SU-DHL-6 (cell line): ENCODE results near the gene CREB3L4.

Source experiments
- H2AFZ ChIP-seq: fragments of 200-600 bp; sonication (generic); 2 replicates; pipeline ENCODE4 v1.6.1; 2014; ENCODE audit warnings: low read depth, mild to moderate bottlenecking, moderate library complexity, mixed read lengths, antibody characterized with exemption, low read length; ENCODE audit not compliant: severe bottlenecking
- H3F3A ChIP-seq: fragments of 200-600 bp; shearing (Covaris generic); 2 replicates; pipeline ENCODE4 v1.6.0; 2016; ENCODE audit warnings: antibody characterized with exemption, mild to moderate bottlenecking; ENCODE audit not compliant: insufficient read depth
- H3K27ac ChIP-seq: fragments of 200-600 bp; sonication (generic); 2 replicates; pipeline ENCODE4 v1.5.1; 2016; ENCODE audit warnings: low read depth, mild to moderate bottlenecking, low read length, moderate library complexity, mixed read lengths
- H3K27me3 ChIP-seq: fragments of 200-600 bp; sonication (generic), shearing (Covaris generic); 2 replicates; pipeline ENCODE4 v1.6.0; 2014; ENCODE audit warnings: mild to moderate bottlenecking, low read length
- H3K36me3 ChIP-seq: fragments of 200-600 bp; sonication (generic); 2 replicates; pipeline ENCODE4 v1.6.1; 2014; ENCODE audit warnings: mild to moderate bottlenecking, low read length, mixed read lengths
- H3K4me2 ChIP-seq: fragments of 300-600, 200-600 bp; shearing (Covaris generic), sonication (generic); 2 replicates; pipeline ENCODE4 v1.6.0; 2014; ENCODE audit warnings: low read length, low read depth, mild to moderate bottlenecking; ENCODE audit not compliant: poor library complexity, severe bottlenecking
- H3K4me3 ChIP-seq: fragments of 200-600 bp; sonication (generic); 2 replicates; pipeline ENCODE4 v1.5.1; 2014; ENCODE audit warnings: antibody characterized with exemption, low read length, mild to moderate bottlenecking, mixed read lengths; ENCODE audit not compliant: insufficient read depth, poor library complexity, severe bottlenecking
- H3K79me2 ChIP-seq: fragments of 200-600 bp; sonication (generic); 2 replicates; pipeline ENCODE4 v1.6.1; 2014; ENCODE audit warnings: mild to moderate bottlenecking, low read length, moderate library complexity; ENCODE audit not compliant: insufficient read depth
- H3K9ac ChIP-seq: fragments of 200-600 bp; sonication (generic); 2 replicates; pipeline ENCODE4 v1.7.0; 2014; ENCODE audit warnings: mild to moderate bottlenecking, low read length
- H3K9me2 ChIP-seq: fragments of 200-600 bp; sonication (generic); replicated peaks from 2 replicates; pipeline ENCODE4 v1.6.1; 2014; ENCODE audit warnings: low read length; ENCODE audit not compliant: insufficient read depth
- H3K9me3 ChIP-seq: fragments of 200-600 bp; sonication (generic); 2 replicates; pipeline ENCODE4 v1.6.1; 2014; ENCODE audit warnings: low read length, mixed read lengths; ENCODE audit not compliant: insufficient read depth
- H4K20me1 ChIP-seq: fragments of 200-600 bp; sonication (generic); 2 replicates; pipeline ENCODE4 v1.6.1; 2014; ENCODE audit warnings: low read depth, mild to moderate bottlenecking, antibody characterized with exemption, low read length, moderate library complexity, mixed read lengths
- EZH2phosphoT487 ChIP-seq: fragments of 200-600 bp; sonication (generic), shearing (Covaris generic); conservative IDR thresholded peaks from 2 replicates; pipeline ENCODE4 v1.6.1; 2018; ENCODE audit warnings: mild to moderate bottlenecking, antibody characterized with exemption, low read length, moderate library complexity, mixed read lengths
- TF ChIP-seq, protein P1 (sequence below): fragments of 200-600 bp; sonication (generic); IDR thresholded peaks from one replicate; pipeline ENCODE4 v1.5.1; 2017; ENCODE audit warnings: antibody characterized with exemption, mild to moderate bottlenecking, low read length, moderate library complexity; ENCODE audit not compliant: insufficient read depth, poor library complexity, severe bottlenecking

The CREB3L4 gene

DNA sequence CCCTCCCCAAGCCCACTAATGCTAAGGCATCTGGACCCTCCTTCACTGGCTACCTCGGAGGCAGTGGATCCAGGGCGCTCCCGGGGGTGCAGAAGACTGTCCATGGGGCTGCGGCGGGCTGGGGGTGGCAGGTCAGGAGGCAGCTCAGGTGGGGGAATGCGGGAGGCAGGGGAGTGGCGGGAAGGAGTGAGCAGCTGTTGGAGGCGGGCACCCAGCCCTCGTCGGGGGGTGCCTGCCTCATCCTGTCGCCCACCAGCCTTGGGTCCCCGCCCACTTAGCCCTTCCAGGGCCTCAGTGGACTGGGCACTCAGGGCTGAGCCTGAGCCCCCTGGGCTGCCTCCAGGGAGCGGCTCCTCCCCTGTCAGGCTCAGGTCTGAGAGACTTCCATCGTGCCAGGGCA lies 34.3 kb upstream of the CREB3L4 start:
- H3K36me3 ChIP-seq: no peaks in the 10 kb centered on the region
- peaks cover 8% of the 10 kb centered on the region; the same call in 1 of the 2 replicates for H3F3A ChIP-seq
- no peak overlapping the region for H3K4me3 ChIP-seq
- H3K27ac ChIP-seq: no peak overlapping the region
- no peaks in the 10 kb centered on the region for H3K9me2 ChIP-seq
- H3K4me2 ChIP-seq: no peak overlapping the region
- H3K9me3 ChIP-seq: no peaks in the 10 kb centered on the region
- H2AFZ ChIP-seq: no peak overlapping the region
- H3K27me3 ChIP-seq: no peaks in the 10 kb centered on the region
- TF ChIP-seq EZH2phosphoT487: no peak
- TF ChIP-seq, protein P1, sequence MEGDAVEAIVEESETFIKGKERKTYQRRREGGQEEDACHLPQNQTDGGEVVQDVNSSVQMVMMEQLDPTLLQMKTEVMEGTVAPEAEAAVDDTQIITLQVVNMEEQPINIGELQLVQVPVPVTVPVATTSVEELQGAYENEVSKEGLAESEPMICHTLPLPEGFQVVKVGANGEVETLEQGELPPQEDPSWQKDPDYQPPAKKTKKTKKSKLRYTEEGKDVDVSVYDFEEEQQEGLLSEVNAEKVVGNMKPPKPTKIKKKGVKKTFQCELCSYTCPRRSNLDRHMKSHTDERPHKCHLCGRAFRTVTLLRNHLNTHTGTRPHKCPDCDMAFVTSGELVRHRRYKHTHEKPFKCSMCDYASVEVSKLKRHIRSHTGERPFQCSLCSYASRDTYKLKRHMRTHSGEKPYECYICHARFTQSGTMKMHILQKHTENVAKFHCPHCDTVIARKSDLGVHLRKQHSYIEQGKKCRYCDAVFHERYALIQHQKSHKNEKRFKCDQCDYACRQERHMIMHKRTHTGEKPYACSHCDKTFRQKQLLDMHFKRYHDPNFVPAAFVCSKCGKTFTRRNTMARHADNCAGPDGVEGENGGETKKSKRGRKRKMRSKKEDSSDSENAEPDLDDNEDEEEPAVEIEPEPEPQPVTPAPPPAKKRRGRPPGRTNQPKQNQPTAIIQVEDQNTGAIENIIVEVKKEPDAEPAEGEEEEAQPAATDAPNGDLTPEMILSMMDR: no peak
- no peaks in the 10 kb centered on the region for H3K79me2 ChIP-seq
- no peaks in the 10 kb centered on the region for H4K20me1 ChIP-seq
- H3K9ac ChIP-seq: no peak overlapping the region

DNA sequence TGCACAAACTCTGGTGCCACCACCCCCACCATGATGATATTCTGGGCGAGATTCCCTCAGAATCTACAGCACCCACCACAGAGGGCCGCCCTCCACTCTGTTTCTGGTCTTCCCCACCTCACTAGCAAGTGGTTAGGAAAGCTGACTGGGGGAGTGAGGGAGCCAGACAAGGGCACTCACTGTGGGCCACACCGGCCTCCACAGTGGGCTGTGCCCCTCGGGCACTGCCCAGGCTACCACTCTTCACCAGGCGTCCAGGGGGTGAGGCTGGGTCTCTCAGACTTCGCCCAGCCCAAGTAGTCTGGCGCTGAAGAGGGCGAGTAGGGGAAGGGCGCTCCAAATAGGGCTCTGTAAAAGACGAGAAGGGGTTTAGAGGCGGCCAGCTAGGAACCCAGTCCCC lies 33.7 kb upstream of the CREB3L4 start:
- no peak overlapping the region for H3K4me3 ChIP-seq
- no peaks in the 10 kb centered on the region for H3K27me3 ChIP-seq
- no peaks in the 10 kb centered on the region for H3K9me3 ChIP-seq
- H3K9me2 ChIP-seq: no peaks in the 10 kb centered on the region
- no peaks in the 10 kb centered on the region for H3K36me3 ChIP-seq
- no peak overlapping the region for H3K9ac ChIP-seq
- TF ChIP-seq EZH2phosphoT487: no peak
- TF ChIP-seq, protein P1: no peak
- no peak overlapping the region for H2AFZ ChIP-seq
- no peak overlapping the region for H3K4me2 ChIP-seq
- peaks cover 5% of the 10 kb centered on the region; the same call in 1 of the 2 replicates for H3F3A ChIP-seq
- H3K27ac ChIP-seq: no peak overlapping the region
- H4K20me1 ChIP-seq: no peaks in the 10 kb centered on the region
- no peaks in the 10 kb centered on the region for H3K79me2 ChIP-seq

DNA sequence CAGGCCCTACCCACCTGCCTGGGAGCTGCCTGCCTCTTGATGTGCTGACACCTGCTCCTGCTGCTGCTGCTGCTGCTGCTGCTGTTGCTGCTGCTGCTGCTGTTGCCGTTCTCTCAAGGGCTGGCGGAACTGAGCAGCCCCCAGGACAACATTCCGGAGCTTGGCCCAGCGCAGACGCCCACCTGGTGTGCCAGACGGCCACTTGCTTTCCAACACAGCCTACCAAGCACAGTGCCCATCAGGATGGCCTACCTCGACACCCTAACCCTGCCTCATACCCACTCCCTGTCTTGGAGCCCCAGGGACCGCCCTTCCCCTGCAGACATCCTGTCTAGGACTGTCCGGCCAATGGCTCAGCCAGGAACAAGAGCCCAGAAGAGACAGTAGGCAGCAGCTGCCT lies 33.0 kb upstream of the CREB3L4 start:
- Histone ChIP-seq H3K27ac (no peak overlapping the region), H3K79me2 (no peaks in the 10 kb centered on the region), H3F3A (peaks cover 2% of the 10 kb centered on the region; the same call in 1 of the 2 replicates), H3K9ac (no peak overlapping the region), H3K27me3 (no peaks in the 10 kb centered on the region), H4K20me1 (no peaks in the 10 kb centered on the region), H3K36me3 (no peaks in the 10 kb centered on the region), H3K4me2 (no peak overlapping the region), H3K4me3 (no peak overlapping the region), H3K9me2 (no peaks in the 10 kb centered on the region), H2AFZ (no peak overlapping the region), H3K9me3 (no peaks in the 10 kb centered on the region)
- TF ChIP-seq, protein P1: no peak
- TF ChIP-seq EZH2phosphoT487: no peak
